ENCODE results near the gene EFCAB11.

Gene EFCAB11

DNA sequence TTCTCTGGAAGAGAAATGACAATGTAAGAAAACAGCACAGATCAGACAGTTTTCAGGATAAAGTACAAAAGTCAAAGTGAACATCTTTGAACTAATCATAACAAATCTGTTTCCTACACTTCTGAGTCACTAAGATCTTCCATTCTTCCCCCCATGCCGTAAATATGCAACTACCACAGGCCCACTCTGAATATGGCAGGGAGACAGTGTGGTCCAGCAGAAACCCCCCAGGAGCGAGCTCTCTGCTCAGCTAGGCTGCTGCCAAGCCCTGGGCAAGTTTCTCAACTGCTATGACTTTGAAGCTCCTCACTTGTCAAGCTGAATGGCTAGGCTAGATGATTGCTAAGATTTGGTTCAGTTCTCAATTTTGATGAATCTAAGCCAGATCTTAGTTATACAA, 148.1 kb downstream of the EFCAB11 start:
- TF ChIP-seq OSR1 (CRISPR knock-in tag; IDR thresholded peaks at IDR 0.05) (no peak), ZNF565 (CRISPR knock-in tag; conservative IDR thresholded peaks at IDR 0.05; ENCODE audit: low read depth) (no peak), RARB (CRISPR knock-in tag; IDR thresholded peaks at IDR 0.05) (no peak), SNAI2 (CRISPR knock-in tag; IDR thresholded peaks at IDR 0.05) (no peak), CSRNP3 (CRISPR knock-in tag; IDR thresholded peaks at IDR 0.05) (no peak), CSDC2 (CRISPR knock-in tag; IDR thresholded peaks at IDR 0.05) (no peak)
- no peak for ATAC-seq

DNA sequence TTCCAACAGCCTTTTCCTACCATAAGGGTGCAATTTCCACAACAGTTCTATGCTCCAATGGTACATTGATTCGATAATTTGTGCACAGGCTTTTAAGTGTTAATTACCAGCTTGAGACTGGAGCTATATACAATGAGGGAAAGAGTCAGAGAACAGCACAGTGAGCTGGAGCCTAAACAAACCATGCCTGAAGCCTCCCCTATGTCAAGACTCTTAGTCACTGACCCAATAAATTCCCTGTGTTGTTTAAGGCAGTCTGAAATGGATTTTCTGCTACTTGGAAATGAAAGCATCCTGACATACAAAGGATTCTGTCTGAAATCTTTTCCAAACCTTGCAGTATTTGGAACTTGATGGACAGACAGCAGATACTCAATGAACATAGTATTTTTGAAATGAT, 149.0 kb downstream of the EFCAB11 start:
- TF ChIP-seq ESRRG (CRISPR knock-in tag; IDR thresholded peaks at IDR 0.05), result no peak
- TF ChIP-seq, protein P1, sequence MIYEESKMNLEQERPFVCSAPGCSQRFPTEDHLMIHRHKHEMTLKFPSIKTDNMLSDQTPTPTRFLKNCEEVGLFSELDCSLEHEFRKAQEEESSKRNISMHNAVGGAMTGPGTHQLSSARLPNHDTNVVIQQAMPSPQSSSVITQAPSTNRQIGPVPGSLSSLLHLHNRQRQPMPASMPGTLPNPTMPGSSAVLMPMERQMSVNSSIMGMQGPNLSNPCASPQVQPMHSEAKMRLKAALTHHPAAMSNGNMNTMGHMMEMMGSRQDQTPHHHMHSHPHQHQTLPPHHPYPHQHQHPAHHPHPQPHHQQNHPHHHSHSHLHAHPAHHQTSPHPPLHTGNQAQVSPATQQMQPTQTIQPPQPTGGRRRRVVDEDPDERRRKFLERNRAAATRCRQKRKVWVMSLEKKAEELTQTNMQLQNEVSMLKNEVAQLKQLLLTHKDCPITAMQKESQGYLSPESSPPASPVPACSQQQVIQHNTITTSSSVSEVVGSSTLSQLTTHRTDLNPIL (CRISPR knock-in tag; IDR thresholded peaks at IDR 0.05; ENCODE audit: low read depth), result no peak
- no peak for TF ChIP-seq GLIS3 (CRISPR knock-in tag; IDR thresholded peaks at IDR 0.05)
- TF ChIP-seq ARNTL (CRISPR knock-in tag; IDR thresholded peaks at IDR 0.05; ENCODE audit: borderline replicate concordance, low read depth), result no peak
- no peak for TF ChIP-seq OSR1 (CRISPR knock-in tag; IDR thresholded peaks at IDR 0.05)
- TF ChIP-seq ZNF8 (CRISPR knock-in tag; IDR thresholded peaks at IDR 0.05), result no peak
- TF ChIP-seq, protein P2, sequence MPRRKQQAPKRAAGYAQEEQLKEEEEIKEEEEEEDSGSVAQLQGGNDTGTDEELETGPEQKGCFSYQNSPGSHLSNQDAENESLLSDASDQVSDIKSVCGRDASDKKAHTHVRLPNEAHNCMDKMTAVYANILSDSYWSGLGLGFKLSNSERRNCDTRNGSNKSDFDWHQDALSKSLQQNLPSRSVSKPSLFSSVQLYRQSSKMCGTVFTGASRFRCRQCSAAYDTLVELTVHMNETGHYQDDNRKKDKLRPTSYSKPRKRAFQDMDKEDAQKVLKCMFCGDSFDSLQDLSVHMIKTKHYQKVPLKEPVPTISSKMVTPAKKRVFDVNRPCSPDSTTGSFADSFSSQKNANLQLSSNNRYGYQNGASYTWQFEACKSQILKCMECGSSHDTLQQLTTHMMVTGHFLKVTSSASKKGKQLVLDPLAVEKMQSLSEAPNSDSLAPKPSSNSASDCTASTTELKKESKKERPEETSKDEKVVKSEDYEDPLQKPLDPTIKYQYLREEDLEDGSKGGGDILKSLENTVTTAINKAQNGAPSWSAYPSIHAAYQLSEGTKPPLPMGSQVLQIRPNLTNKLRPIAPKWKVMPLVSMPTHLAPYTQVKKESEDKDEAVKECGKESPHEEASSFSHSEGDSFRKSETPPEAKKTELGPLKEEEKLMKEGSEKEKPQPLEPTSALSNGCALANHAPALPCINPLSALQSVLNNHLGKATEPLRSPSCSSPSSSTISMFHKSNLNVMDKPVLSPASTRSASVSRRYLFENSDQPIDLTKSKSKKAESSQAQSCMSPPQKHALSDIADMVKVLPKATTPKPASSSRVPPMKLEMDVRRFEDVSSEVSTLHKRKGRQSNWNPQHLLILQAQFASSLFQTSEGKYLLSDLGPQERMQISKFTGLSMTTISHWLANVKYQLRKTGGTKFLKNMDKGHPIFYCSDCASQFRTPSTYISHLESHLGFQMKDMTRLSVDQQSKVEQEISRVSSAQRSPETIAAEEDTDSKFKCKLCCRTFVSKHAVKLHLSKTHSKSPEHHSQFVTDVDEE (CRISPR knock-in tag; IDR thresholded peaks at IDR 0.05), result no peak
- no peak for TF ChIP-seq PPARA (CRISPR knock-in tag; IDR thresholded peaks at IDR 0.05; ENCODE audit: borderline replicate concordance)
- ATAC-seq, result no peak

DNA sequence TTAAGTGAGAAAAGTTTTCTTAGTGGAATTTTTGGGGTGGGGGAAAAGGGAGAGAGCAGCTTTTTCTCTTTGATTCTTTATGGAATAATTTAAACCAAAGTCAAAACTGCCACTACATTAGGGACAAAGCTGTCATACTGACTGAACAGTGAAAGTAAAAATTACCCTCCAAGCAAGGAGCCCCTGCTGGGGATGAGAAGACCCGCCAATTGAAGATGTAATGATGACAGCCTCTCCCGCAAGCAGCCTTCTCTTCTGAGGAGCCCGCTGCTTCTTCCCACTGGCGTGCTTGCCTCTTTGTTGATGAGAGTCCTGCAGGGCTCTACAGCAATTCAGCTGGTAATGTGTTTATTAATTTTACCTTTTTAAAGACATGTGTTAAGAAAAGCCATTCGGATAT, 151.0 kb downstream of the EFCAB11 start:
- TF ChIP-seq ZFP3 (CRISPR knock-in tag; IDR thresholded peaks at IDR 0.05) (no peak), GLIS3 (CRISPR knock-in tag; IDR thresholded peaks at IDR 0.05) (no peak), SNAI2 (CRISPR knock-in tag; IDR thresholded peaks at IDR 0.05) (no peak), ISL1 (CRISPR knock-in tag; IDR thresholded peaks at IDR 0.05) (no peak), BACH2 (CRISPR knock-in tag; IDR thresholded peaks at IDR 0.05; ENCODE audit: borderline replicate concordance) (no peak), PATZ1 (CRISPR knock-in tag; IDR thresholded peaks at IDR 0.05; ENCODE audit: borderline replicate concordance) (no peak), CSDC2 (CRISPR knock-in tag; IDR thresholded peaks at IDR 0.05) (no peak), ZFP30 (CRISPR knock-in tag; IDR thresholded peaks at IDR 0.05) (no peak)
- ATAC-seq, result no peak

GRCh38 chr14:89801136-89801535, 153.4 kb downstream of the EFCAB11 start:
- ATAC-seq, result no peak
- TF ChIP-seq SNAI2 (CRISPR knock-in tag; IDR thresholded peaks at IDR 0.05), result no peak
- no peak for TF ChIP-seq CSRNP3 (CRISPR knock-in tag; IDR thresholded peaks at IDR 0.05)
- no peak for TF ChIP-seq RARB (CRISPR knock-in tag; IDR thresholded peaks at IDR 0.05)
- TF ChIP-seq ZC3H10 (CRISPR knock-in tag; IDR thresholded peaks at IDR 0.05), result no peak
- no peak for TF ChIP-seq ZFP30 (CRISPR knock-in tag; IDR thresholded peaks at IDR 0.05)
- no peak for TF ChIP-seq CSDC2 (CRISPR knock-in tag; IDR thresholded peaks at IDR 0.05)
- TF ChIP-seq, protein P3, sequence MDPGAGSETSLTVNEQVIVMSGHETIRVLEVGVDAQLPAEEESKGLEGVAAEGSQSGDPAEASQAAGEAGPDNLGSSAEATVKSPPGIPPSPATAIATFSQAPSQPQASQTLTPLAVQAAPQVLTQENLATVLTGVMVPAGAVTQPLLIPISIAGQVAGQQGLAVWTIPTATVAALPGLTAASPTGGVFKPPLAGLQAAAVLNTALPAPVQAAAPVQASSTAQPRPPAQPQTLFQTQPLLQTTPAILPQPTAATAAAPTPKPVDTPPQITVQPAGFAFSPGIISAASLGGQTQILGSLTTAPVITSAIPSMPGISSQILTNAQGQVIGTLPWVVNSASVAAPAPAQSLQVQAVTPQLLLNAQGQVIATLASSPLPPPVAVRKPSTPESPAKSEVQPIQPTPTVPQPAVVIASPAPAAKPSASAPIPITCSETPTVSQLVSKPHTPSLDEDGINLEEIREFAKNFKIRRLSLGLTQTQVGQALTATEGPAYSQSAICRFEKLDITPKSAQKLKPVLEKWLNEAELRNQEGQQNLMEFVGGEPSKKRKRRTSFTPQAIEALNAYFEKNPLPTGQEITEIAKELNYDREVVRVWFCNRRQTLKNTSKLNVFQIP (CRISPR knock-in tag; IDR thresholded peaks at IDR 0.05; ENCODE audit: borderline replicate concordance, low read depth), result no peak
- TF ChIP-seq ZNF8 (CRISPR knock-in tag; IDR thresholded peaks at IDR 0.05), result no peak
- no peak for TF ChIP-seq ESRRG (CRISPR knock-in tag; IDR thresholded peaks at IDR 0.05)
- TF ChIP-seq, protein P2 (CRISPR knock-in tag; IDR thresholded peaks at IDR 0.05), result no peak
- TF ChIP-seq TCF4 (CRISPR knock-in tag; IDR thresholded peaks at IDR 0.05; ENCODE audit: borderline replicate concordance), result no peak
- no peak for TF ChIP-seq ZFP3 (CRISPR knock-in tag; IDR thresholded peaks at IDR 0.05)
